SK-N-SH (cell line): ENCODE results near the gene WIF1. TPM values are rescaled to one million over a fixed set of nuclear protein-coding genes. Genes with fewer than 3 reads are reported as not detected.

Experiments used
- CTCF ChIA-PET: fragments of 300-600, 350-600 bp; formaldehyde crosslinking; extraction: SDS; loops from one replicate; lab custom pipeline; 2021; lab: Yijun Ruan, JAX
- POLR2A ChIA-PET: fragments of 350-600 bp; sonication (Branson Sonifier 250); formaldehyde crosslinking; extraction: SDS; loops from one replicate; lab custom pipeline; 2020; ENCODE audit warnings: antibody characterized with exemption, inconsistent platforms; lab: Yijun Ruan, JAX
- DNase-seq: peaks from one replicate; pipeline ENCODE4 v3.0.0; 2012
- H2AFZ ChIP-seq: fragments of 200-600 bp; sonication (generic); 2 replicates; pipeline ENCODE4 v1.8.1; 2016; ENCODE audit warnings: antibody characterized with exemption, mild to moderate bottlenecking, low read depth
- H3F3A ChIP-seq: fragments of 200-600 bp; sonication (generic); replicated peaks from 2 replicates; pipeline ENCODE3; 2016; ENCODE audit warnings: antibody characterized with exemption, mild to moderate bottlenecking; ENCODE audit not compliant: insufficient read depth
- H3K27ac ChIP-seq, 2 experiments: fragments of 200-500 bp in 1 of 2; fragments of 200-600 bp in 1 of 2; sonication (Bioruptor generic) in 1 of 2; sonication (generic), shearing (Covaris generic) in 1 of 2; 2 replicates each; pipeline versions ENCODE4 v1.5.1 to v1.6.1; 2014 to 2016; ENCODE audit warnings: low read depth in 2 of 2, inconsistent platforms in 1 of 2, low read length in 1 of 2, mild to moderate bottlenecking in 1 of 2, mixed read lengths in 1 of 2
- H3K27me3 ChIP-seq: fragments of 200-600 bp; sonication (generic), shearing (Covaris generic); 2 replicates; pipeline ENCODE4 v1.6.1; 2016; ENCODE audit warnings: mixed run types; ENCODE audit not compliant: insufficient read depth
- H3K36me3 ChIP-seq, 2 experiments: fragments of 200-500 bp in 1 of 2; fragments of 200-600 bp in 1 of 2; sonication (Bioruptor generic) in 1 of 2; sonication (generic) in 1 of 2; replicated peaks in 1 of 2; 2 replicates each; pipeline versions ENCODE3 to v1.5.1; 2014 to 2016; ENCODE audit warnings: low read length in 1 of 2, mild to moderate bottlenecking in 1 of 2; ENCODE audit not compliant: insufficient read depth in 2 of 2, control insufficient read depth in 1 of 2
- H3K4me1 ChIP-seq, 2 experiments: fragments of 200-500 bp in 1 of 2; fragments of 200-600 bp in 1 of 2; sonication (Bioruptor generic) in 1 of 2; sonication (generic), shearing (Covaris generic) in 1 of 2; 2 replicates each; pipeline versions ENCODE4 v1.5.1 to v1.6.1; 2014 to 2016; ENCODE audit warnings: low read depth in 1 of 2, low read length in 1 of 2, mixed run types in 1 of 2; ENCODE audit not compliant: insufficient read depth in 2 of 2, control insufficient read depth in 1 of 2
- H3K4me2 ChIP-seq: fragments of 200-600 bp; sonication (generic), shearing (Covaris generic); 2 replicates; pipeline ENCODE4 v1.6.1; 2017; ENCODE audit warnings: mixed run types
- H3K4me3 ChIP-seq, 2 experiments: fragments of 200-500 bp in 1 of 2; fragments of 200-600 bp in 1 of 2; sonication (Bioruptor generic) in 1 of 2; sonication (generic), shearing (Covaris generic) in 1 of 2; 2 replicates each; pipeline versions ENCODE4 v1.5.1 to v1.8.1; 2014 to 2016; ENCODE audit warnings: low read depth in 2 of 2, inconsistent platforms in 1 of 2, low read length in 1 of 2, mild to moderate bottlenecking in 1 of 2, mixed read lengths in 1 of 2, moderate library complexity in 1 of 2
- H3K79me2 ChIP-seq: fragments of 200-600 bp; sonication (generic); 2 replicates; pipeline ENCODE4 v1.8.1; 2017; ENCODE audit warnings: mild to moderate bottlenecking; ENCODE audit not compliant: insufficient read depth
- H3K9ac ChIP-seq: fragments of 200-600 bp; sonication (generic); 2 replicates; pipeline ENCODE4 v1.6.1; 2017; ENCODE audit warnings: mixed run types
- H3K9me2 ChIP-seq: fragments of 200-600 bp; sonication (generic); 2 replicates; pipeline ENCODE4 v1.6.1; 2017; ENCODE audit warnings: mixed run types
- H3K9me3 ChIP-seq: fragments of 200-600 bp; sonication (generic); 2 replicates; pipeline ENCODE4 v1.6.1; 2017; ENCODE audit warnings: mixed run types, mild to moderate bottlenecking, moderate library complexity
- H4K20me1 ChIP-seq: fragments of 200-600 bp; sonication (generic); 2 replicates; pipeline ENCODE4 v1.6.1; 2017; ENCODE audit warnings: mild to moderate bottlenecking, mixed run types; ENCODE audit not compliant: insufficient read depth
- CHD2 ChIP-seq: fragments of 150-350 bp; IDR thresholded peaks from 2 replicates; pipeline ENCODE4 v1.6.1; 2018; ENCODE audit warnings: low read length; ENCODE audit not compliant: partially characterized antibody
- EP300 ChIP-seq, 2 experiments: IDR thresholded peaks; 2 replicates each; pipeline versions ENCODE4 v1.4.0 to v1.6.1; 2012; ENCODE audit warnings: borderline replicate concordance in 1 of 2, low read depth in 1 of 2, low read length in 1 of 2
- FOSL2 ChIP-seq: IDR thresholded peaks from 2 replicates; pipeline ENCODE4 v1.4.0; 2012; ENCODE audit warnings: low read depth, mild to moderate bottlenecking, moderate library complexity, borderline replicate concordance
- FOXM1 ChIP-seq: IDR thresholded peaks from 2 replicates; pipeline ENCODE4 v1.4.0; 2012; ENCODE audit warnings: low read depth, mild to moderate bottlenecking
- GATA2 ChIP-seq: sonication (generic); formaldehyde crosslinking; IDR thresholded peaks from 2 replicates; pipeline ENCODE4 v1.5.0; 2020; ENCODE audit warnings: mild to moderate bottlenecking, missing genetic modification reagents
- IRF3 ChIP-seq: fragments of 150-350 bp; IDR thresholded peaks from 2 replicates; pipeline ENCODE4 v1.6.1; 2016; ENCODE audit warnings: mild to moderate bottlenecking, low read depth, low read length
- JUND ChIP-seq: IDR thresholded peaks from 2 replicates; pipeline ENCODE4 v1.4.0; 2012
- MEF2A ChIP-seq: IDR thresholded peaks from 2 replicates; pipeline ENCODE4 v1.4.0; 2012; ENCODE audit warnings: low read depth, borderline replicate concordance
- MXI1 ChIP-seq: IDR thresholded peaks from 2 replicates; pipeline ENCODE4 v1.6.1; 2012; ENCODE audit warnings: mild to moderate bottlenecking, low read depth, low read length, improper control_type of control experiment
- NRF1 ChIP-seq: IDR thresholded peaks from 2 replicates; pipeline ENCODE4 v1.6.1; 2012; ENCODE audit warnings: low read depth, mild to moderate bottlenecking, low read length
- POLR2AphosphoS5 ChIP-seq: IDR thresholded peaks from 2 replicates; pipeline ENCODE4 v1.6.1; 2012; ENCODE audit warnings: low read depth, low read length
- RCOR1 ChIP-seq: fragments of 150-350 bp; IDR thresholded peaks from 2 replicates; pipeline ENCODE4 v1.6.1; 2017; ENCODE audit warnings: antibody characterized with exemption, low read length
- REST ChIP-seq: IDR thresholded peaks from 2 replicates; pipeline ENCODE4 v1.6.1; 2012; ENCODE audit warnings: mild to moderate bottlenecking, low read depth, low read length, moderate library complexity
- RFX5 ChIP-seq: IDR thresholded peaks from 2 replicates; pipeline ENCODE4 v1.6.1; 2012; ENCODE audit warnings: mild to moderate bottlenecking, improper control_type of control experiment, low read length
- USF1 ChIP-seq: IDR thresholded peaks from 2 replicates; pipeline ENCODE4 v1.4.0; 2012; ENCODE audit warnings: low read depth, borderline replicate concordance
- USF2 ChIP-seq: fragments of 150-350 bp; IDR thresholded peaks from 2 replicates; pipeline ENCODE4 v1.6.1; 2017; ENCODE audit warnings: antibody characterized with exemption, low read length, low read depth, borderline replicate concordance
- YY1 ChIP-seq: IDR thresholded peaks from 2 replicates; pipeline ENCODE4 v1.4.0; 2012; ENCODE audit warnings: low read depth, mild to moderate bottlenecking
- polyA plus RNA-seq, 3 experiments: library from polyadenylated mRNA; depleted of rRNA; stranded (reverse); fragments of >200 nt; gene quantifications; 2 replicates each; pipeline ENCODE4 v1.2.3, GENCODE V29; 2012

The WIF1 gene
- polyA plus RNA-seq, 1 of the 3 experiments (the other 2 are of a cell fraction) = not detected

- no peaks in the 10 kb centered on the region for H3K79me2 ChIP-seq
- no peaks in the 10 kb centered on the region for H3K36me3 ChIP-seq
- H3F3A ChIP-seq = no peaks in the 10 kb centered on the region
- H3K27me3 ChIP-seq = peaks cover 5% of the 10 kb centered on the region; the same call in 1 of the 2 replicates
- H4K20me1 ChIP-seq = no peaks in the 10 kb centered on the region
- H3K4me3 ChIP-seq = no peak overlapping the region
- no peak overlapping the region for H3K4me2 ChIP-seq
- no peak for DNase-seq
- TF ChIP-seq REST = no peak
- no peak for TF ChIP-seq FOSL2
- no peak for TF ChIP-seq MXI1
- no peak for TF ChIP-seq POLR2AphosphoS5
- TF ChIP-seq CHD2 = no peak
- no peak for TF ChIP-seq USF1
- no peak for TF ChIP-seq YY1
- TF ChIP-seq USF2 = no peak
- TF ChIP-seq RFX5 = no peak
- no peak for TF ChIP-seq EP300 (IDR thresholded peaks at IDR 0.05; ENCODE audit: borderline replicate concordance in 1 of 2, low read depth in 1 of 2, low read length in 1 of 2)
- no peak for TF ChIP-seq GATA2
- TF ChIP-seq NRF1 = no peak
- TF ChIP-seq MEF2A = no peak
- no peak for TF ChIP-seq IRF3
- no peak for TF ChIP-seq FOXM1
- no peak for TF ChIP-seq JUND
- TF ChIP-seq RCOR1 = no peak
- POLR2A ChIA-PET = no interaction called here
- CTCF ChIA-PET = no interaction called here
- H3K27ac ChIP-seq = no peak overlapping the region
- H3K9me2 ChIP-seq = no peaks in the 10 kb centered on the region
- H3K9ac ChIP-seq = no peak overlapping the region
- H3K9me3 ChIP-seq = no peaks in the 10 kb centered on the region; the same call in 1 of the 2 replicates
- no peaks in the 10 kb centered on the region for H3K4me1 ChIP-seq
- H2AFZ ChIP-seq = no peak overlapping the region
These were observed 30.9 kb upstream of the WIF1 start for GRCh38 chr12:65152012-65152411.
